Measurements from ENCODE around the gene CHCHD10.

Gene CHCHD10

DNA sequence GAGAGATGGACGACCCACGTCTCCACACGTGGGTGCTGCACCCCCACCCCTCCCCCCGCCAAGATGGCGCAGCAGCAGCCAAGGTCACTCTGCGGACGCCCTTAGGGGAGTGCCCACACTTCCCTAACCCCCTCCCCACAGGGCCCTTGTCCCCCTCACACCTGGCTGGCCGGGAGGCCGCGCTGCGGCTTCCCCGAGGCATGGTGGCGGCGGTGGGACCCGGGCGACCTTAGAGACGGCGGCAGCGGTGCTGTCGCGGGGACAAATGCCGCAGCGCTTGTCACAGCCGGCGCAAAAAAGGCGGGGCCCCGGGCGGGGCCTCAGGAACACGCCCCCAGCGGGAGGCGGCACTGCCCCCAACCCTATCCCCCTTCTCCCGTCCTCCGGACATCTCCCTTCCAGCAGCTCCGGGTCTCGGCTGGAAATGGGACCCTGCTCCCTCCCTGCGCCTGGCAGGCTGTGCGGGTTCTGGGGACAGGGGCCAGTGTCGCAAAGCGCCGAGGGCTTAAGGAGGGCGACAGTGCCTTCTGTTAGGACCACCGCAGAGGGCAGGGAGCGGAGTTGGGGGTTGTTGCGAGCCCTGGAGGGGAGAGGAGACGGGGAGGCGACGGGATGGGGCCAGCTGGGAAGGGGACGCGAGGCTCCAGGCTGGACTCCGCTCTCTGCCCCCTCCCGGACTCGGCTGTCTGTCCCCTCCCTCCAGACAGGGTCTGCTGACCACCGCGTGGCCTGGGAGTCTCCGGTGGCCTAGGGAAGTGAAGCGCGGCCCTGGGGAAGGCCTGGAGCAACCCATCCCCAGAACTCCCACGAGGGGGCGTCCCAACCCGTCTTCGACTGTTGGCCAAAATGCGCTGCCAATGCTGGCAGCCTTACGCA, at the start of gene CHCHD10:
TSS of gene CHCHD10 (minus strand) at position 300 of the 876 bp plus-strand sequence. CDS start at position 202, 98 bp downstream.
- DNase-seq = peak; percentile 71

DNA sequence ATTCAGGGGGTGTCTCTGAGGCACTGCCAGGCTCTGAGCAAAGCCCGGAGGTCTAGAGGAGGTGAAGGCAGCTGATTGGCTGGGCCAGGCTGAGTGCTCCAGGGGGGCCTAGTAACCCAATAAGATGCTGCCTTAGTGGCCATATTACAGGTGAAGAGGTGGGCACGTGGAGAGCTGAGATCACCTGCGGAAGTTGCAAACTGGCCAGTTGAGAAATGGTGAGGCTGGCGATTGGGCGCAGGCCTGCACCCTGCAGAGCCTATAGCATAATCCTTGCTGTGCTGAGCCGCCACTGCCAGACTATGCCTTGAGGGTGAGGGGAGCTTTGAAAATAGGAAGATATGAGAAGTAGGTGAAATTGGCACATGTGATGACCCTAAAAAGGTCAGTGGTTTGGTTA, 49.4 kb upstream of the CHCHD10 start:
- DNase-seq = no peak

DNA sequence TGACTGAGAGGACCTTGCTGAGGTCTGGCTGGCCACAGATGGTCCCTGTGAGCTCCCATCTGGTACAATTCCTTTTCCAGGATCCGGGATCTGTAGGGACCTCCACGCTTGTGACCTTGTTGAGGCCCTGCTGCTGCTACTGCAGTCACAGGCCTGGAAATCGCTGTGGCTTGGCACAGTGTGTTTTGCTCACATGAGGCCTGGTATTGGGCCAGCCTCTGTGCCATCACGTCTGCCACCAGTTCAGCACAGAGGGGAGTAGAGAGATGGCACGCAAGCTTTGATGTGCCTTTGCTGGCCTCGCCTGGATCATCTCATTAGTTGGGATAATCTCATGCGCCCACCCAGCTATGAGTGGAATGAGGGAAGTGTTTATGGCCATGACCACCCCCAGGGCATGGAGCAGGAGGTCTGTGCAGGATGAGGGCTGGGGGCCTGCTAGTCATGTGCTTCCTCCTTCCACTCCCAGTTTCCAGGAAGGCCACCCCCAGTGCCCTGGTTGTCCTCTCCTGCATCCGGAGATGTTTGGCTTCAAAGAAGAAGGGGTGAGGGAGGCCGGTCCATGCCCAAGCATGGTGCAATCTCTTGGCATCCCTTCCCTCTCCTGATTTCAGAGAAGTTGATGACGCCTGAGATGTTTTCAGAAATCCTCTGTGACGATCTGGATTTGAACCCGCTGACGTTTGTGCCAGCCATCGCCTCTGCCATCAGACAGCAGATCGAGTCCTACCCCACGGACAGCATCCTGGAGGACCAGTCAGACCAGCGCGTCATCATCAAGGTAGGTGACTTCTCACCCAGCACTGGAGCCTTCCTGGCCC, 48.6 kb upstream of the CHCHD10 start:
- no peak for DNase-seq

DNA sequence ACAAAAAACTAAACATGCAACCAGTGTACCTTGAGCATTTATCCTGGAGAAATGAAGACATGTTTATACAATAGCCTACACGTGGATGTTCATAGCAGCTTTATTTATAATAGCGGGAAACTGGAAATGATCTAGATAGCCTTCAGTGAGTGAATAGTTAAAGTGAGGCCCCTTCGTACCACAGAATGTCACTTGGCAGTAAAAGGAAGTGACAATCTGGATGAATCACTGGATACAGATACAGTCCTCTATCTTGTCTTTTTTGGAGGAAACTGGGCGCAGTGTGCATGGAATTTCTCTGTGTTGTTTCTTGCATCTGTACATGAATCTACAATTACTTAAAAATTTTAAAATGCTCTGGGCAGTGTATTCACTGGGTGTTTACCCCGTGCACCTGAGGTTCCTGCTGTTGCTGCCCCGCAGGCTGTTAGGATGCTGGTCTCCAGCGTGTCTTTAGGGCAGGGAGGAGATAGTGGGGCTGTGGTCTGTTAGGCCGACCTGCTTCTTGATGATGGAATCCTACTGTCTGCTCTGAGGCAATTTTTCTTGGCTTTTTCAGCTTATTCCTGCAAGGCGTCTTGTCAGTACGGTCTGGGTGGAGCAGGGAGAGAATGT, 47.9 kb upstream of the CHCHD10 start:
- no peak for DNase-seq

DNA sequence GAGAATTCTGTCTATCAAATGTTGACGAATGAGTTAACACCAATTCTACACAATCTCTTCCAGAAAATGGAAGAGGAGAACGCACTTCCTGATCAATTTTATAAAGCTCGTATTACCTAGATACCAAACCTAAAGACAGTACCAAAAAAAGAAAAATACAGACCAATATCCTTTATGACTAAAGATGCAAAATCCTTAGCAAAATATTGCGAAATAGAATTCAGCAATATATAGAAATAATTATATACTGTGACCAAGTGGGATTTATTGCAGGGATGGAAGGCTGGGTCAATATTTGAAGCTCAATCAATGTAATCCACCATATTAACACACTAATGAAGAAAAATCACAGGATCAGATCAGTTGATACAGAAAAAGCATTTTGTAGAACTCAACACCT, 44.6 kb upstream of the CHCHD10 start:
- DNase-seq = no peak

DNA sequence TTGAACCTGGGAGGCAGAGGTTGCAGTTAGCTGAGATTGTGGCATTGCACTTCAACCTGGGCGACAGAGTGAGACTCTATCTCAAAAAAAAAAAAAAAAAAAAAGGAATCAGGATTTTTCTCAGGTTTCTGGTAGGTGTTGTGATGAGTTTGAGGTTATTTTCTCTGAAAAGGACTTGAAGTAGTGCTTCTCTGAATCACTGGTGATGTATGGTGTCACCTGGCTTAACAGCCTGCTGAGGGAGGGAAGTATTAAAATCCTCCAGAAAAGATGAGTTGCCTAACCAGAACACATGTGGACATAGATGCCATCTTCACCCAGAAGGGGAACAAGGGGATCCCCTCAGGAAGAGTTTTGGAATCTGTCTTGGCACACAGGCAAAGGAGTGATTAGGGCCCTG, 39.1 kb upstream of the CHCHD10 start:
- no peak for DNase-seq

DNA sequence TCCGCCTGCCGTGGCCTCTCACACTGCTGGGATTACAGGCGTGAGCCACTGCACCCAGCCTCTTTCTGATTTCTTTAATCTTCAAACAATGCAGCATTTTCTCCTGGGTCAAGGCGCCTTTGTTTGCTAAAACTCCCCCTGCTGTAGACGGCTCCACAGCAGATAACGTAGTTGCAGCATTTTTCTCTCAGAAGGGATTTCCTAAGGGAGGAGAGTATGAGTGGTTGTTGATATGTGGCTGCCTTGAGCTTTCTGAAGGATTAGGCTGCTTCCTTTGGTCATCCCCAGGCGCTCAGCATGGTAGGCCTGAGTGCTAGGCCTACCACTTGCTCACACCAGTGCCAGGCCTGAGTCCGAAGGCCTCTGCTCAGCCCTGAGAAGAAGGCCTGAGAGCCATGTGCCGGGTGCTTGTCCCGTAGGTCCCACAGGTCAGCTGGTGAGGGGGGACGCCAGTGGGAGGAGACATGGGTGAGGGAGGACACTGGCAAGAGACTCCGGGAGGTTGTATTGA, 37.1 kb upstream of the CHCHD10 start:
- DNase-seq = no peak

DNA sequence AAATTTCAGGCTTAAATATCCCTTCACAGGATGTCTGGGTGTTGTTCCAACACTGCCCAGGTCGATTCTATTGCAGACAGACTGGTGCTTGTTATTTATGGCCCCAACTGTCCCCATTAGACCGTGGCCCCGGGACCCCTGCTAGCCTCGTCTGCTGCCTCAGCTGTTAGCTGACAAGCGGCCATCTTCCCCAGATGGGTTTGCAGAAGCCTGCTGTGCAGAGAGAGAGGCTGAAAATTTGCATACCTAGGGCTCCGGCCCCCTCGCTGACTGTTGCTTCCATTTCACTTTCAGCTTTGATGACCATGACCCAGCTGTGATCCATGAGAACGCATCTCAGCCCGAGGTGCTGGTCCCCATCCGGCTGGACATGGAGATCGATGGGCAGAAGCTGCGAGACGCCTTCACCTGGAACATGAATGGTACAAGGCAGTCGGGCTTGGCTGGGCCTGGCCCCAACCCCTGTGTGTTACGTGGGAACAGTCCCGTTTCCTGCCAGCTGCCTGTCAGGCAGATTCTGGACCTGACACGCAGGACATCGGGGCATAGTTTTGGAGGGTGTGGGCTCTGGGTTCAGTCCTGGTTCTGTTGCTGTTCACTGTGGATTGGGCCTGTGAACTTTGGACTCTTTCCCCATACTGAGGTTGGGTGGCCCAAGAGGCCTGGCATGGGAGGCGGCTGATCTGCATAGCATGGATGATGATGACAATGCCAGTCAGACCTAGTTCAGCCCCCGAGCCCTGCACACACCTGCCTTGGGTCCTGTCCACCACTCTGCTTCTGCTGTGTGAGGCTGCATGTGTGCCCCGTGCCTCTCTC, 35.4 kb upstream of the CHCHD10 start:
- DNase-seq = no peak

DNA sequence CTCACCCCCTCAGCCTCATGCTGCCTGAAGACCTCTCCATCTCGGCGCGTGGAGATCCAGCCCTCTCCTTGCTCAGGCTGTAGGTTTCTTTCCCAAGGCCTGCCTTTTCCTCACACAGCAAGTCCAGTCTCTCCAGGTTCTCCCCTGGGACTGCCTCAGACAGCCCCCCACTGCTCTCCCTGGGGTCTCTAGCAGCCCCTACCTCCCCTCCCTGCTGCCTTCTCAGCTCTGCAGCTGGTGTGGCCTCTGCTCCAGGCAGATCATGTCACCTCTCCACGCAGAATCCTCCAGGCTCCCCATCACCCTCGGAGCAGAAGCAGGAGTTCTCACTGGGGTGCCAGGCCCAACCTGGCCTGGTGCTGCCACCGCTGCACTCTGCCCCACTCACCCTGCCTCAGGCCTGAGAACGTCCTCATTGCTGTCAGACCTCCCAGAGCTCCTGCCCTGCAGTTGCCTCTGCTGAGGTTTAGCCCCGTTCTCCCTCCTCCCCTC, 34.2 kb upstream of the CHCHD10 start:
- DNase-seq = no peak

DNA sequence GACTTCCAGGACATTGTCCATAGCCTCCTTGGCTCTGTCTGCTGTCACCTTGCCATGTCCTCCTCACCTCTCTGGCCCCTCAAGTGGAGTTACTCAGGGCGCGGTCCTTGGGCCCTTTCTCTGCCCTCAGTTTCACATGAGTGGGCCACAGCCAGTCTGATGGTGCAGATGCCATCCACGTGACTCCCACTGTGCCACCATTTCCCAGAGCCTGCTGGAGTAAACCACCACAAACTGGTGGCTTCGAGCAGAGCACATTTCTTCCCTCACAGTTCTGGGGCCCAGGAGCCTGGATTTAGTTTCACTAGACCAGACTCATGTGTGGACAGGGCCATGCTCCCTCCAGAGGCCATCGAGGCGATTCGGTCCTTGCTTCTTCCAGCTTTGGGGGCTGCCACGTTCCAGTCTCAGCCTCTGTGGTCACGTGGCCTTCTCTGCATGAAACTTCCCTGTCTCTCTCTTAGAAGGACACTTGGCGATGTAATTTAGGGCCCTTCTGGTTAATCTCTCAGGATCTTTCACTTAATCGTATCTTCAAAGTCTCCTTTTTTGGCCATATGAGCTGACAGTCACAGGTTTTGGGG, 33.6 kb upstream of the CHCHD10 start:
- DNase-seq = no peak

DNA sequence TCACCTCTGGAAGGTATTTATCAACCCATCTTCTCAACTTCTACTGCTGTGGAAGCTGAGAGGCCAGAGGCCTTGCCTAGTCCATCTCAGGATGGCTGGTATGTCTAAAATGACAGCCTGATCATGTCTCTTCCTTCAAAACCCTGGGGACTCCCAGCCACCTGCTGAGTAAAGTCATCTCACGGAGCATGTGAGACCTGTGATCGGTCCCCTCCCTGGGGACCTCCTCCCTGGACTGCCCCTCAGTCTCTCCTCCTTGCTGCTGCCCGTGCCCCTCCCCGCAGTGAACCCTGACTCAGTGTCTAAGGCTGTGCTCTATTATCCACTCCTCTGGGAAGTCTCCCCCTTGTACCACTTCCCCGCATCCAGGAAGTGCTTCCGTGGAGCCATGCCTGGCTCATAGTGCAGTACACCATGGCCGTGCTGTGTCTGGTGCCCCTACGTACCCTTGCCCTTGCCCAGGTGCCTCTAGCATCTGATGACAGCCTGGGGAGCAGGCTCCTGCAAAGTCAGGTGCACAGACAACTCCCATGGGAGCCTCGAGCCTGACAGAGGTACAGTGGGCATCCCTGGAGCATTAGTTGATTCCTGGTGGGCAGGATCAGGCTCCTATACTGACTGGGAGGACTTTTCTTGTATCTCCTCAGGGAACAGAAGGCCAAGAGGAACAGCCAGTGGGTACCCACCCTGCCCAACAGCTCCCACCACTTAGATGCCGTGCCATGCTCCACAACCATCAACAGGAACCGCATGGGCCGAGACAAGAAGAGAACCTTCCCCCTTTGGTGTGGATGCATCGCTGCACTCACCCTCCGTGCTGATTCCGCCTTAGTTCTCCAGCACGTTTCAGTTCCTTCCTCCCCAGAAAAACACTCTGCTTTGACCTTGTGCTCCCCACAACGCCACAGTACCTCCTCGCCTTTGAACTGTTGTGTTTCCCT, 32.8 kb upstream of the CHCHD10 start:
- DNase-seq = no peak

DNA sequence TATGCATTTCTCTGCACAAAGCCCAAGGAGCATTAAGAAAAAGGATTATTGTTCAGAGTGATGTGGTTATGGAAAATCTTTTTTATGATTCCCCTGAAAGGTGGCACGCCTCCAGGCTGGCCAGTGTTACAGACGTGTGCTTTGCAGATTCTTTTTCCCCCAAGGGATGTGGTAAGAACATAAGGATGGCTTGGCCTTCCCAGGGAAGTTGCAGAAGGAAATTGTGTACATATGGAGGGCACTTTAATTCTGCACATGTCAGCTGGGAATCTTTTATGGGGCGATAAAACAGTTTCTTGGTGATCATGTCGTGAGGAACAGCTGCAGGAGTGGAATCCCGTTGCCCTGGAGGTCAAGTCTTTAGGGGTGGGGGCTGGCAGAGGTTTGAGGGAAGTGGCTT, 28.7 kb upstream of the CHCHD10 start:
- no peak for DNase-seq

DNA sequence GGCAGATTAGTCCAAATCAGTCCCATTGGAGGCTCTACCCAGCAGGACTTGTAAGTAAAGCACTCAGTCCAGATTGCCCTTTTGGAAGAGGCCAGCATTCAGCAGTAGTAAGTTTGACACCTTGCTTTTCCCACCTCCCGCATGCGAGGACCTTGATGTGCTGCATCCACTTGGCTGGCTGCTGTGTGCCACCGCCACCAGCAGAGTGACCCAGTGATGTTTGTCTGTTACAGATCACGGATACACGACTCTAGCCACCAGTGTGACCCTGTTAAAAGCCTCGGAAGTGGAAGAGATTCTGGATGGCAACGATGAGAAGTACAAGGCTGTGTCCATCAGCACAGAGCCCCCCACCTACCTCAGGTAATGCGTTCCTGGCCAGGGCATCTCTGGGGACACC, 25.6 kb upstream of the CHCHD10 start:
- DNase-seq = no peak

DNA sequence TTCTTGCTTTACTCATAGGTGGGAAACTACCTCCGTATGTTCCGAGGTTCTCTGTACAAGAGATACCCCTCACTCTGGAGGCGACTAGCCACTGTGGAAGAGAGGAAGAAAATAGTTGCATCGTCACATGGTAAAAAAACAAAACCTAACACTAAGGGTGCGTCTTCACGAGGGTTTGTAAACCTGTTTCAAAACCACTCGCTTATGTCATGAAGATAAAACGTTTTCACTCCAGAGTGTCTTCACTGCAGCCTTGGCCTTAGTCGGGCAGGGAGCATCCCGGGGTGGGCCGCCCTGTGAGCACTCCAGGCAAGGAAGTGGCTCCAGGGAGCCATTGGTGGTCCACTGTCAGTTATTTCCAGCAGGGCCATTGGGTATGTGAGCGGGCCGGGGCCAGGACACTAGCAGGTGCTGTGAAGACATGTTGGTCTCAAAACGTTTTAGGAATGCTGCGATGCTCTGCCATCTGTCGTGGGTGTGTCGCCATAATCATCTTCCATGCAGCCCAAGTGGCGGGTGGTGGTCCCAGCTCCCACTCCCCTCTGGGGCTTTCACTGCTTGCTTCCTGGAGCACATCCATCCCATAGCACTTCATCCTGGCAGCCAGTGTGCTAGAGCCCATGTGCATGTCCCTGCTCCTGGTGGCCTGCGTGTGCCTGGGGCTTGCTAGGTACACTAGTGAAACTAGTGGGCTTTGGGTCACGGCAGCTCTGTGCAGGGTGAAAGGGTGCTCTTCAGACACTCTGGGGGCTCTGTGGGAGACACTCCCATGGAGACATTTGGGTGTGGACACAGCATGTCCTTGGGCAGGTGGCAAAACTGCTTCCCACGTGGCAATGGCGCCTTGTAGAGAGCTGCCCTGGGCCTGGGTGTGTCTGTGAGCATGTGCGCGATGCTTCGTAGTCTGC, 24.2 kb upstream of the CHCHD10 start:
- no peak for DNase-seq

DNA sequence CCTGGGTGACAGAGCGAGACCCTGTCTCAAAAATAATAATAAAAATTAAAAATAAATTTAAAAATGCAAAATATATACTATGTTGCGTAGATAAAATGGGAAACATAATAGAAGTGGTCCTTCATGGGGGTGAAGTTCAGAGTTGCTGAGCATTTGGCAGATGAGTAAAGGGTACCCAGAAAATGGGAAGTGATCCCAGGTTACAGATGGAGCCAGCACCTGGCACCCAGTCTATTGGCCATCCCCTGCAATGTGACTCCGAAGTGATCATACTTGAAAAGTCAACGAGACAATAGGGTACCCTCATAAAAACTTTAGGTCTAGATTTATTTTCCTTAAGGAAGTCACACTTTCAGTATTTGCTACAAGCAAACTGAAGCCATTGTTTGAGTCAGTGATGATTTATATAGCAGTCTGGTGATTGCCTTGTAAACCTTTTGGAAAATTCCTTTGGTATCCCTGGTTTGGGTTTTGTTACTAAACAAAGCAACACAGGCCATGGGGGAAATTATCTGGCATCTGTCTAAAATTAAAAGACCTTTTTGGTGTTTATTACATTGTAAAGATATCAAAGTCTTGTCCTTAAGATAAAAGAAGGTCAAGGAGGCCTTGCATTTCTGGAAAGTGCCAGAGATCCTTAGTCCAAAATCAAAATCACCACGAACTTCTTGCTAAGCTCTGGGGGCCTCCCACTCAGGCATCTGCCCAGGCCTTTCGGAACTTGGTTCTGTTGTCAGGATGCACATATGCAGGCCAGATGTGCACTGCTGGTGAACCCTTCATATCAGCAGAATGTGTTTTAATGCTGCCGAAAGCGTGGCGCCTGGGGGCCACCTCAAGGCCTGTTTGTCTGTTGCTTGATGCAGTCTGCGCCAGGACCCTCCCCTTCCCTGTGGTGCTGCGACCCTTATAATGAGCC, 23.3 kb upstream of the CHCHD10 start:
- no peak for DNase-seq

DNA sequence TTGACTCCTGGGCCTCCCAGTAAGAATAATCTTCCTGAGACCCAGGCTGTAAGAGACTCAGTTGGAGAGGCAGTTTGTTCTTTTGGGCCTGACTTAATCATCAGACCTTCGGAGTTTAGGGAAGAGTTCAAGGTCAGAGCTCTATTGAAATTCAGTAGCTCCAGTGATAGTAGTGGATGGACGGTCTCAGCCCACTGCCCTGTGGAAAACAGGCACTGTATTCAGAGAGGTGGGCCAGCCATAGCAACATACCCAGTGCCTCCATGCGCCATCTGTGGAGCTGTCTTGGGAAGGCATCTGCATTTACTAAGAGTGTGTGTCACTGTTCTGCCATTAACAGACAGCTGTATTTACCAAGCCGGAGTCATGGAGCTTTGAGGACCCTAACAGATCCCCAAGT, 21.9 kb upstream of the CHCHD10 start:
- DNase-seq = no peak

DNA sequence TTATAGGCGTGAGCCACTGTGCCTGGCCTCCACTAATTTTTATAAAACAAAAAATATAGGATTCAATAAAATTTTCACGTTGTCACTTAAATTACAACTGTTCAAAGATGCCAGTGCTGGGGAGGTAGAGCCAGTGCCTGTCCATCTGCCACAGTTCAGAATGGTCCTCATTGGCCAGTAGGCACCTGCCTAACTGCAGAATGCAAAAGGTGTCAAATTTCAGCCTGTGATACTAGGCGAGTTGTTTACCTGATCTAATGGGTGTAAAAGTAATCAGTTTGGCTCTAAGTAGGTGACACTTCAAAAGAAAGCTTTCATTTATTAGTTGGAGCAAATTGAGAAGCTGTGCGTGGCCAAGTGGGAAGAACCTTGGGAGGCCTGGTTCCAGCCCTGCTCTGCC, 21.3 kb upstream of the CHCHD10 start:
- no peak for DNase-seq

DNA sequence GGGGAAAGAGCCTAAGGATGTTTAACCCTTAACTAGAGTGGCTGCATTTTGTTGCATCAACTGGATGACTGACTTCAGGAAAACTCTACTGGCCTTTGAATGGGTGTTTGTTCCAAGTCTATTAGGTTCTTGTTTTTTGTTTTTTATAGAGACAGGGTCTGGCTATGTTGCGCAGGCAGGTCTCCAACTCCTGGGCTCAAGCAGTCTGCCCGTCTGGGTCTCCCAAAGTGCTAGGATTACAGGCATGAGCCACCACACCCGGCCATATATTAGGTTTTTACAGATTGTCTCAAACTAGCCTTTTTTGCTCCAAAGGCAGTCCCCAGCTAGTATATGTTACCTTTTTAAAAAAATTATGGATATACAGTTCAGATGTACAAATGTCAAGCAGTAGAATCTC, 20.1 kb upstream of the CHCHD10 start:
- DNase-seq = no peak

DNA sequence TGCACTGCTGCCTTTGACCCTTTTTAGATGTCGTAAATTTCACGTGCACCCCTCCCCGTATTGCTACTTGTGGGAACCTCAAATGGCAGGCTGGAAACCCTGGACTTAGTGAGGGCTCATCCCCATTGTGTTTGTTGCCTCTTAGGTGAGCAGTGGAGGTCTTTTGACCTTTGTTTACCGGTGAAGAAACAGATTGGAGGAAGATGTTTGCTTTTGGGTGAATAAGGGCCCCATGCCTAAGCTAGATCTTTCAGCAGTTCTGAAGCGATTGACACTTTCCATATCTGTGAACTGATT, 19.8 kb upstream of the CHCHD10 start:
- DNase-seq = no peak
